EH (cell line): ENCODE results near the gene RPS6KA3.
"Not testable (repeated sequence)": the region's sequence is repeated elsewhere in the genome, so short reads cannot be mapped to it uniquely, and the experiment has no call there.

Experiments used
- DNase-seq: peaks from one replicate; pipeline ENCODE4 v3.0.0-alpha.2; 2015; ENCODE audit warnings: low read depth

RPS6KA3 gene

DNA sequence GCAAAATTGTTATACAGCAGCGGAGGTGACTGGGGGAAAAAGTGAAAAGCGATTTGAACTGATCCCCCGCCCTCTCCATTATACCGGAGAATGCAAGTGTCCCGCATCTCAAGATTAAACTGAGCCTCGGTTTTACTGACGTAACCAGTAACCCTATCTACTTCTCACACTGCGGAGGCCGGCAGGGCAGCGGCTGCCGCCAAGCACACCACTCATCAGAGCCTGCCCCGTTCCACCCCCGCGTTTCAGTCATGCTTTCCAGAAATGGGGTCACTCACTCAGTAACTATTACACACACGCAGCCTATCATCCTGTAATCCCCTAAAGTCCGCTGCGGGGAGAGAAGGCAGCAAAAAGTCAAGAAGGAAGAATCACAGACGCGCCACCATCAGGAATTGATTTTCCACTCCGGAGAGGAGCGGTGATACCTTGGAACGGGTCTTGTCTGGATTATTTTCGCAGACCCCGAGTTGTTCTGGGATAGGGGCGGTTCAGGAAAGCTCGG, 1.4 kb downstream of the RPS6KA3 start:
- DNase-seq, result peak; percentile 74

DNA sequence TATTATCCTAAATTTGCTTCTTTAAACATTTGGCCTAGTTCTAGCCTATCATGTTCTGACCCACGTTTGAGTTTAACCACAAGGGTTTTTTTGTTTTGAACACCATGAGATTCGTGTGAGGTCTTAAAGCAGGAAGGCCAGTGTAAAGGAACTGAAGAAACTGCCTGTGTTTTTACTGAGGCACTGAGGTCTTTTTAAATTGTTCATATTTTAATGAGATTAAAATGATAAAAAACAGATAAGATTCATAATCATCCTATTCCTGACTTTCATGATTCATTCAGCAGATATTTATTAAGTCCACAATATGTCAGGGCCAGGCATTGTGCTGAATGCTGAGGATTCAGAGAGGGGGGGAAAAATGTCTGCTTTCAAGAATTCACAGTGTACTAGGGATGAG, 3.2 kb downstream of the RPS6KA3 start:
- peak; percentile 67 for DNase-seq

DNA sequence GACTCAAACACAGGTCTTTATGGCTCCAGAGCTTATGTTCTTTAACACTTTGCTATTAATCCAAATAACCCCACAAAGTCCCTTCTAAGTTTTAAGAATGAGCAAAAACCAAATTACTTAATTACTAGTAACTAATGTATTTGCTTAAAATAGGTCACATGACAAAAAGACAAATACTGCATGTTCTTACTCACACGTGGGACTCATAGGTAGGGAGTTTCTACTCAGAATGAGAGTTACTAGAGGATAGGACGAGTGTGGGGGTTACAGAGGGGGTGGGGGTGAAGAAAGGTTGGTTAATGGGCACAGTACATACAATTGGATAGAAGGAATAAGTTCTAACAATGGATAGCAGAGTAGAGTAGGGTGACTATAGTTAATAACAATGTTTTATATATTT, 5.8 kb downstream of the RPS6KA3 start:
- DNase-seq, result no peak

DNA sequence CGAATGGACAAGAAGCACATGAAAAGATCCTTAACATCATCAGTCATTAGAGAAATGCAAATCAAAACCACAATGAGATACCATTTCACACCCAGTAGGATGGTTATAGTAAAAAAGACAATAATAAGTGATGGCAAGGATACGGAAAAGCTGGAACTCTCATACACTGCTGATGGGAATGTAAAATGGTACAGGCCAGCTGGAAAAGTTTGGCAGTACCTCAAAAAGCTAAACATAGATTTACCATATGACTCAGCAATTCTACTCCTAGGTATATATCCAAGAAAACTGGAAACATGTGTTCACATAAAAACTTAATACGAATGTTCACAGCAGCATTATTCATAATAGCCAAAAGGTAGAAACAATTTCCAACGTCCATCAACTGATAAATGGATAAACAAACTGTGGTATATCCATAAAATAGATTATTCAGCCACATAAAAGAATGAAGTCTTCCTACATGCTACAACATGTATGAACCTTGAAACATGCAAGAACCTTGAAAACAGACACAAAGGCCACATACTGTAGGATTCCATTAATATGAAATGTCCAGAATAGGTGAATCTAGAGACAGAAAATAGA, 11.9 kb downstream of the RPS6KA3 start:
- peak; percentile 63 for DNase-seq

DNA sequence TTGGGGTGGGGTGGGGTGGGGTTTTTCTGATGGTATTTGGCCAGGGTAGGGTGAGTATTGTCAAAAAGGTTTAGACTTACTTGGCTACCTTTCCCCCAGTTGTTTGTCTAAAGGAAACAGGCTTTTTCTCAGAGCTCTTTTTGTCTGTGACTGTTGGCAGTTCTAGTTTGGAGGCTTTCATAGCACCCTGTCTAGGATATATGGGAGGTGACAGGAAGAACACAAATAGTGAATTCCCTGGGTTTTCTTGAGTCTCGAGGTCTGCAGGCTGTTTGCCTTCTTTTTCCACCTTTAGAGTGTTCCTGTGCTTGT, 13.5 kb downstream of the RPS6KA3 start:
- DNase-seq, result no peak

DNA sequence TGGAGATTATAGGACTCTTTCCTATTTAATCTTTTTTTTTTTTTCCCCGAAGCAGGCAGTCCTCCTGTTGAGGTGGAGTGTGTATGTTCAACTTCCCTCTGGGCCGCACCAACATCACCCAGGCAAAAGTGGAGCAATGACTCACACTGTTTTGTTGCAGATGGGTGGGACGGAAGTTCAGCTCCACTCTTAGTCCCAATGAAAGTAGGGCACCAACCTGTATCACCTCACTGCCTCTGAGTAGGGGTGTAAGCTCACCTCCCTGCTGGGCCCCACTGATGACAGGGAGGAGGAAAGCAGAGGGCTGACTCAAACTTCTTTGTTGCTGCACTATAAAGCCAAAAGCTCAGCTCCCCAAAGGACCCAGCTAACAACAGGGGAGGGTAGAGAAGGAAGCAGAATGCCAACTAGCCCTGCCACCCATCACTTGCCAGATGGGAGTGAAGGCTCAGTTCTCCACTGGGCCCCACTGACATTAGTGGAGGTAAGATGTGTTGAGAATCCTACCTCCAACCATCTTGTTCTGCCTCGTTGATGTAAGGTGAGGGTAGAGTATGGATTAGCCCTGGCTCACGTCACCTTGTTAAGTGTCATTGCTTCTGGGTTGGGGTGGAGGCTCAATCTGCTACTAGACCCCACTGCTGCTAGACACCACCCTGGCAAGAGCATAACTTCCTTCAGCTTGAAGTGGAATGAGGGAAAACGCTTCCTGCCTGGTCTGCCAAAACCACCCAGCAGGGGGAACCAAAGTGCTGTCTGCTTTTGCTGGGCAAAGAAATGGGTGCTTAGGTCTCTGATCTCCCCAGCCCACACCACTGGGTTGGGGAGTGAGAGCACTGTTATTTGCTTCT, 14.1 kb downstream of the RPS6KA3 start:
- peak; percentile 53 for DNase-seq

DNA sequence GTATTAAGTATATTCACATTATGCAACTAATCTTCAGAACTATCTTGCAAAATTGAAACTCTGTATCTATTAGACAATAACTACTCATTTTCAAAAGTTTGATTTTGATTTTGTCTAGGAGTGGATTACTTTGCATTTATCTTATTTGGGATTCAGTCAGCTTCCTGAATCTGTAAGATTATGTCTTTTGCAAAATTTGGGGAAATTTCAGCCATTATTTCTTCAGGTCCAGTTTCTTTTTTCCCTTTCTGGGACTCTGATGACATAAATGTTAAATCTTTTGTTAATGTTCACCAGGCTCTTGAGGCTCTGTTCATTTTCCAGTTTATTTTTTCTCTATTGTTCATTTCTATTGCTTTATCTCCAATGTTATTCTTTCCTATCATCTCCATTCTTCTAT, 15.0 kb downstream of the RPS6KA3 start:
- DNase-seq, result no peak

DNA sequence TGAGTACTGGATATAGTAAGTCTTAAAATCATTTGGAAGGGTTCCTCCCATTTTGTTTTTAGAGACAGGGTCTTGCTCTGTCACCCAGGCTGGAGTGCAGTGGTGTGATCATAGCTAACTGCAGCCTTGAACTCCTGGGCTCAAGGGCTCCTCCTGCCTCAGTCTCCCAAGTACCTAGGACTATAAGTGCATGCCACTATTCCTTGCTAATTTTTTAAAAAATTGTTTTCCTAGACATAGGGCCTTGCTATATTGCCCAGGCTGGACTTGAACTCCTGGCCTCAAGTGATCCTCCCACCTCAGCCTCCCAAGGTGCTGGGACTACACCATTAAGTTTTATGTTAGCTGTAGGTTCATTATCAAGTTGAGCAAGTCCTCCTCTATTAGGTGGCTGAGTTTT, 16.6 kb downstream of the RPS6KA3 start:
- not testable (repeated sequence) for DNase-seq

DNA sequence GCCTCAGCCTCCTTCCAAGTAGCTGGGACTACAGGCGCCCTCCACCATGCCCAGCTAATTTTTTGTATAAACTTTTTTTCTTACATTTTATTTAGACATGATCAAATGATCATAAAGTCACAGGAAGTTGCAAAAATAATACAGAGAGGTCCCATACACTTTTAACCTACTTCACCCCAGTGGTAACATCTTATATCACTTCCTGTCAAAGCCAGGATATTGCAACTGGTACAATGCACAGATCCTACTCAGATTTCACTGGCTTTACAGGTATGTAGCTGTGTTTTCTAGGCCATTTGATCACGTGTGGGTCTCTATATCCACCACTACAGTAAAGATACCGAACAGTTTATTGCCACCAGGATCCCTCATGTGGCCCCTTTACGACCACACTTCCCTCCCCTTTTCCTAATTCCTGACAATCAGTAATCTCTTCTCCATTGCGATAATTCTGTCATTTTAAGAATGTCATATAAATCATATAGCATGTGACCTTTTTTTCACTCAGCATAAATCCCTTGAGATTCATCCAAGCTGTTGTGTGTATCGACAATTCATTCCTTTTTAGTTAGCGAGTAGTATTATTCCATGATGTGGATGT, 18.0 kb downstream of the RPS6KA3 start:
- DNase-seq, result no peak

DNA sequence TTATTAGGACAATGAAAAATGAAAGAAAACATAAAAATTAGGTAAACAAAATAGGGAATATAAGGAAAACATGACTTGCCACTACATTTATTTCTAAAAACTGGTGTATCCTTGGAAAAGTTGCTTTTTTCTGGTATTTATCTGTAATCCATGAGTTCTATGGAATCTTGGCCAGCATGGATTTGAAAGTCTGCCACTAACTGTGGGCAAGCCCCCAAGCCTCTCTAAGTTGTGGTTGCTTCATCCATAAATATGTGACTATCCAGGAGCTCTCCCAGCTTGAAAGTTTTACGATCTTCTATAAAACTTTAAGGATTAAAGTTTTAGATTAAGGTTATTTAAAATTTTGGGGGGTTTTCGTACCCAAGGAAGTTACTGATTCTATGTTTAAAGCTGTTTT, 21.8 kb downstream of the RPS6KA3 start:
- peak; percentile 59 for DNase-seq

DNA sequence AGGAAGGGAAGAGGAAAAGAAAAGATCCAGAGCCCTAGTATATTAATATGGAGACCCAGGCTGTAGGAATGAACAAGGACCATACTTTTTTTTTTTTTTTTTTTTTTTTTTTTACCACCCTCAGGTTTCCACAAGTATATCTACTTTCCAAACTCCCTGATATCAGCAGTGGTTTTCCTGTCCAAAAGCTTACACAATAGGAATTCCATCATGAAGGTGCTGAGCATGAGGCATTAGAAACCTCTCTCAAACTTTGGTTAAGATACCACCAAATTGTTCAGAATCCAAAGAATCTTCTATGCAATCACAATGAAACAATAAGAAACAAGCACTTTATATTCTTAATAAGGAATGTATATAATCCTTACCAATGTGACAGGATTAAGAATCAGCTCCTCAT, 26.5 kb downstream of the RPS6KA3 start:
- no peak for DNase-seq

DNA sequence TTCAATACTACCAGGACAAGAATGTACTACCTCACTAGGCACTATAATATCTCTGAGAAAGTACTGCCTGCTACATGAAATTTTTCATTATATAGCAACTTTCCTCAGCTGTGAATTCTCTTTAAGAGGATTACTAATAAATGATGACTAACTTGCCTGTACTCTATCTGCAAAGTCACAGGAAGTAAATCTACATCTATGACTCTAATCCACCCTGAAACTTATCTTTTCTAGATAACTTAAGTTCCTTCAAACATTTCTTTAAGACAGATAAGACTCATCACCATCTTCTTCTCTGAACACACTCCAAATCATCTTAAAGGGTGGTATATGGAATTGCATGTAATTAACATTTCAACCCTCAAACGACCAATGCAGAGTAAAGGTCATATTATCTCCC, 28.8 kb downstream of the RPS6KA3 start:
- DNase-seq, result peak; percentile 32

DNA sequence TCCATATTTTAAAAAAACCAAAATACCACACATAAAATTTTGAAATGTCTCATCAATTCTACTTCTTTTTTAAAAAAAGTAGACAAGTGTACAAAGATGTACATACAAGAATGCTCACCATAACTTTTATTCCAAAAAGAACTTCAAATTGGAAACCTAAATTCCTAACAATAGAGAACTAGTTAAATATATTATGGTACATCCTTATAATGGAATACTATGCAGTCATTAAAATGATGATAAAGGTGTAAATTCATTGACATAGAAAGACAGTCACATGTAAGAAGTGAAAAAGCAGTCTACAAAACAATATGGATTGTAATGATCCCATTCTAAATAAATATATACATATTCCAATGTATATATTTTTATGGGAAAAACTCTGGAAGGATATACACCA, 31.0 kb downstream of the RPS6KA3 start:
- DNase-seq, result no peak

DNA sequence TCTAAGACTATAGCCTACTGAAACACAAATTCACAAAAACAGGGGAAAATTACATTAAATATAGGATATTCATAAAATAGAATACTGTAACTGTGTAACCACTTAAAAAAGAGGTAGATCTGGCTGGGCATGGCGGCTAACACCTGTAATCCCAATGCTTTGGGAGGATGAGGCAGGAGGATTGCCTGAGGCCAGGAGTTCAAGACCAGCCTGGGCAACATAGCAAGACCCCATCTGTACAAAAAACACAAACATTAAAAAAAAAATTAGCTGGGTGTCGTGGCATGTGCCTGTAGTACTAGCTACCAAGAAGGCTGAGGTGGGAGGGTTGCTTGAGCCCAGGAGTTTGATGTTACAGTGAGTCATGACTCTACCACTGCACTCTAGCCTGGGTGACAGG, 33.4 kb downstream of the RPS6KA3 start:
- no peak for DNase-seq

DNA sequence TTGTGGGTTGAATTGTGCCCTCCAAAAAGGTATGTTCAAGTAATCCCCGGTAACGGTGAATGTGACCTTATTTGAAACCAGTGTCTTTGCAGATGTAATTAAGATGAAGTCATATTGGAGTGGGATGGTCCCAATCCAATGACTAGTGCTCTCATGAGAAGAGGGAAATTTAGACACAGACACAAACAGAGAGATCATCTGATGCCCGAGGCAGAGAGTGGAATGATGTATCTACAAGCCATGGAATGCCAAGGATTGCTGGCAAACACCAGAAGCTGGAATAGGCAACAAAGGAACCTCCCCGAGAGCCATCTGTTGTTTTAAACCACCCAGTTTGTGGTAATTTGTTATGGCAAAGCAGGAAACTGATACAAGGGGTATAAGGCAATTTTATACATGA, 35.1 kb downstream of the RPS6KA3 start:
- peak; percentile 54 for DNase-seq

DNA sequence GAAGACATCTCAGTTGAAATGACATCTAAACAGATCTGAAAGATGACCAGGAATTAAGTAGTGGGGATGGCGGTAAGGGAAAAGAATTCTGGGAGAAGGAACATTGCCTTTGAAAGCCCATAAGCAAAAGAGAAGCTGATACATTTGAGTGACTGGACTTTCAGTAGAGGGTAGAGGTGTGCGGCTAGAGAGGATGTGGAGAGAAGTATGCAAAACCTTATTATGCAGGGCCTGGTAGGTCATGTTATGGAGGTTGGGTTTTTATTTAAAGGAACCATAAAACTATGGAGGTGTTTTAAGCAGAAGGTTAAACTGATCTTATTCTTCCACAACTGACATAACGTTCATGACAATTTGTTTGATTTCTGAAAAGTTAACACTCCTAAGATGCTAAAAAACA, 36.3 kb downstream of the RPS6KA3 start:
- DNase-seq, result no peak

DNA sequence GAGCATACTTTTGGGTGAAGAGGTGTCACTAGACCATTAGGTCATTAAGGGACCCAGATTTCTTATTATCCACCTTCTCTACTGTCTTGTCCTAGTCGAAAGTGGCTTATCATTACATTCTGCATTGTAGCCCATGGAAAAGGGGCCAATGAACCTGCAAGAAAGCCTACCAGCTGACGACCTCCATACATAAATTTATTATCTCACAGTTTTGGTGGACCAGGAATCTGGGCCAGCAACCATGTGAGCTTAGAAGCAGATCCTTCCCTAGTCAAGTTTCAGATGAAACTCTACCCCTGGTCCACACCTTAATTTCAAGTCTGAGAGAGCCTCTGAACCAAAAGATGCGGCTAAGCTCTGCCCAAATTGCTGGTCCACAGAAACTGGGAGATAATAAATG, 37.6 kb downstream of the RPS6KA3 start:
- no peak for DNase-seq

DNA sequence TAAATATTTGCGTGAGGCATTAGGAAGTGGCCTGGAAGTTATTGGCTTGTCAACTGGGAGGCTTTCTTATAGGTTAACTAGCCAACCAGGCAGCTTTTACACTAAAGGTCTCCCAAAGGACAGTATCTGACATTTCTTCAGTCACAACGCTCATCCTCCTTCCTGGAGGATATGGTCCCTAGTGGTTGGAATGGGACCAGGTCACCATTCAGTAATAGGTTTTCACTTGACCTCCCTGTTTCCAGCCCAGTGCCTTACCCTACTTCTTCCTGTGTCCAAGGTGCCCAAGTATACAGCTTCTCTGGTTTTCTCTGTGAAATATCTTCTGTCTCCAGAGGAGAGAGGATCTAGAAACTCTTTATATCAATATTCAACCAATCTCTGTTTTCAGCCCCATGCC, 38.5 kb downstream of the RPS6KA3 start:
- no peak for DNase-seq

DNA sequence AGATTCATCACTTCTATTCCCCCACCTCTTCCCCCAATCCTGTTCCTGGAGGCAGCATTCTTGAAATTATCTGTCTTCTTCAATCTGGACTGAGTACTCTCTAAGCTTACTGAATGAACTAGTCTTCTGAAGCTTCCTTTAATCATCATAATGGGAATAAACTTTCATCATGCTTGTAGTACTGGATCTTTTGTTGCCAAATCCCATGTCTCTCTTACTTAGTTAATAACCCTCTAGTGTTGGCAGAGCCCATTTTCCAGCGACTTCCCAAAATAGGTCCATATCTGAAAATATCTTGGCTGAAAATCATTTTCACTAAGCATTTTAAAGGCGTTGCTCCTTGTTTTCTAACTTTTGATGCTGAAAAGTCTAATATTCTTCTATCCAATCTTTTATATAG, 39.6 kb downstream of the RPS6KA3 start:
- no peak for DNase-seq

DNA sequence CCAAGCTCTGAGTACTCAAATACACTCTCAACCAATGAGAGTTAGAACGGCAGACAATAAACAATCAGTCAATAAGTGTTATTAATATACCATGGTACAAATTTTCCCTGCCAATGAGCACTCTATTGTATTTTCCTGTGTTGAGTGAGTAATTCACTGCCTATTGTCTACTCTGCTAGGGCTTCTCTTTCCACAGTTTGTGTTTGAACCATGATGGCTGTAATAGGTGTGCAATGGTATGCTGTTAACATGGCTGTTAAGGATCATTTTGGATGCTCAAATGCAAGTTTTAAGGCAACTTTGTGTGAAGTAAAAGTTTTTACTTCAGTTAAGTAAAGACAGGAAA, 41.2 kb downstream of the RPS6KA3 start:
- no peak for DNase-seq

DNA sequence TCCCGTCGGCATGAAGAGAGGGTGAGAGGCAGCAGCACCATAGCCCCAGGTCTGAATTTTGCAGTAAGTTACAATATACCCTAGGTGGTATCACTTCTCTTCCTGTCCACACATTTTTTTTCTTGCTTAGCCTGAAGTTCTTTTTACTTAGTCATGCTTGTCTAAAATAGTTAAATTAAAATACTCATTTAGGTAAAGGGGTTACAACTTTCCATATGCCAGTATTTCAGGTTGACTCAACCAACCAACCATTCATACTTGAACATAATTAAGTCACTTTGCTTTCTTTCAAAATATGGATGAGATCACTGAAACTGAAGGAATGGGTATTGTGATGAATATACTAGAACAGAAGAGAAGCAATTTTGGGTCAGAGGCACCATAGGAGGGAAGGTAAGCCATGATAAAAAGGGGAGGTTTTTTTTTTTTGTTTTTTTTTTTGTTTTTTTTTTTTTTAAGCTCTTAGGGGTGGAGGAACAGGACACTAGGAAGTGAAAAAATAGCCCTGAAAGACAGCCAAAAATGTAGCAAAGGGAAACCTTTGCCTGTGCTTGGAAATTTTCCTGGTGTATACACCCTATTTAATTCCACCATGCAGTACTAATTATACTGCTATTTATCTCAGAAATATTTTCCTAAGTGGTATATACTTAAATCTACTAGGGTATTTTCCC, 41.8 kb downstream of the RPS6KA3 start:
- DNase-seq, result peak; percentile 45

DNA sequence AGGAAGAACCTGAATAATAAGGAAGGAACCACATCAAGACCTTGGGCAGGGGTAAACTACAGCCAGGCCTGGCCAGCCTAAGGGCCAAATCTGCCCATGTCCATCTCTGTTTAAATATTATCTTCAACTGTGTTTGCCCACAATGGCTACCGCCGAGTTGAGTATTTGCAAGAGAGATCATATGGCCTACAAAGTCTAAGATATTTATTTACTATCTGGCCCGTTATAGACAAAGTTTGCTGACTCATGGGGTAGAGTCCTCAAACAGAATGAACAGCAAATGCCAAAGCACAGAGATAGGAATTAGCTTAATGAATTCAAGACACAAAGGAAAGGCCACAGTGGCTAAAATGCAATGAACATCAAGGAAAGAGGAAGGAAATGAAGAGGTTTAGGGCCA, 44.8 kb downstream of the RPS6KA3 start:
- DNase-seq, result peak; percentile 33
